A549 (cell line): ENCODE data around the gene RAPGEF5. TPM values are rescaled to one million over a fixed set of nuclear protein-coding genes. Genes with fewer than 3 reads are reported as not detected.

Source experiments
- ATAC-seq, 2 experiments: fragments of 200-7000 bp in 1 of 2; fragments of >200 bp in 1 of 2; cut with Nextera tagmentation in 1 of 2; cut with Tn5 transposase in 1 of 2; 3 replicates each; pipeline versions ENCODE4 v1.8.0 to v1.9.1; 2018 to 2020; ENCODE audit warnings: mild to moderate bottlenecking in 1 of 2, moderate library complexity in 1 of 2
- CTCF ChIA-PET: fragments of 300-600 bp; sonication (Branson Sonifier 250); formaldehyde crosslinking; extraction: SDS; loops from one replicate; lab custom pipeline; 2021; ENCODE audit warnings: antibody characterized with exemption, inconsistent platforms; lab: Yijun Ruan, JAX
- POLR2A ChIA-PET: fragments of 350-600 bp; formaldehyde crosslinking; extraction: SDS; loops from one replicate; lab custom pipeline; 2021; ENCODE audit warnings: antibody characterized with exemption, inconsistent platforms; lab: Yijun Ruan, JAX
- DNase-seq, 2 experiments: peaks; one replicate each; pipeline versions ENCODE4 v3.0.0 to v3.0.0-alpha.2; 2011 to 2016; ENCODE audit warnings: low read depth in 1 of 2, low spot score in 1 of 2
- FAIRE-seq: peaks from 2 replicates; lab custom pipeline; 2011; peaks lifted over from hg19 to GRCh38; lab: Jason Lieb, UNC
- H3K27ac ChIP-seq, 2 experiments: fragments of >200 bp; sonication (Bioruptor Twin); formaldehyde crosslinking; 3 replicates each; pipeline ENCODE4 v1.5.1; 2016 to 2017
- H3K4me1 ChIP-seq: fragments of >200 bp; sonication (Bioruptor Twin); formaldehyde crosslinking; 3 replicates; pipeline ENCODE4 v1.6.1; 2016
- H3K4me2 ChIP-seq: fragments of >200 bp; sonication (Bioruptor Twin); formaldehyde crosslinking; 3 replicates; pipeline ENCODE4 v1.6.1; 2016
- H3K4me3 ChIP-seq: fragments of >200 bp; sonication (Bioruptor Twin); formaldehyde crosslinking; 3 replicates; pipeline ENCODE4 v1.5.1; 2016
- H3K9me3 ChIP-seq: fragments of >200 bp; sonication (Bioruptor Twin); formaldehyde crosslinking; 3 replicates; pipeline ENCODE4 v1.6.1; 2016
- CEBPB ChIP-seq, 2 experiments: fragments of >200 bp in 1 of 2; sonication (Bioruptor Twin) in 1 of 2; formaldehyde crosslinking in 1 of 2; IDR thresholded peaks; 2 replicates each; pipeline ENCODE4 v1.6.1; 2012 to 2016
- EHMT2 ChIP-seq: fragments of 200-600 bp; sonication (generic); IDR thresholded peaks from 2 replicates; pipeline ENCODE4 v1.6.1; 2016; ENCODE audit warnings: antibody characterized with exemption, low read depth, mild to moderate bottlenecking, moderate library complexity
- ESRRA ChIP-seq: fragments of 150-350 bp; IDR thresholded peaks from 2 replicates; pipeline ENCODE4 v1.6.1; 2014; ENCODE audit warnings: mild to moderate bottlenecking, low read length, borderline replicate concordance
- FOSL2 ChIP-seq, 2 experiments: fragments of 450-650 bp in 1 of 2; fragments of >200 bp in 1 of 2; sonication (Bioruptor Twin) in 1 of 2; formaldehyde crosslinking; IDR thresholded peaks; 2 replicates each; pipeline versions ENCODE4 v1.5.0 to v1.6.1; 2016 to 2020; ENCODE audit warnings: mild to moderate bottlenecking in 1 of 2, moderate library complexity in 1 of 2
- FOXS1 ChIP-seq: fragments of 250-450 bp; sonication (Bioruptor Pico); IDR thresholded peaks from 2 replicates; pipeline ENCODE4 v1.5.0; 2020; ENCODE audit warnings: mild to moderate bottlenecking, moderate library complexity
- GATA3 ChIP-seq: IDR thresholded peaks from 2 replicates; pipeline ENCODE4 v1.6.1; 2012; ENCODE audit warnings: borderline replicate concordance
- HDAC2 ChIP-seq: fragments of 200-600 bp; sonication (generic); IDR thresholded peaks from 2 replicates; pipeline ENCODE4 v1.6.1; 2016
- HEYL ChIP-seq: fragments of 250-450 bp; sonication (Bioruptor Pico); IDR thresholded peaks from 2 replicates; pipeline ENCODE4 v1.8.0; 2021; ENCODE audit warnings: mild to moderate bottlenecking, moderate library complexity
- JUN ChIP-seq, 2 experiments: fragments of >200 bp; sonication (Bioruptor Twin); formaldehyde crosslinking; IDR thresholded peaks; 2 replicates in 1 of 2; 3 replicates in 1 of 2; pipeline ENCODE4 v1.6.1; 2016 to 2017
- KDM1A ChIP-seq: fragments of 200-600 bp; sonication (generic); IDR thresholded peaks from 2 replicates; pipeline ENCODE4 v1.6.1; 2016; ENCODE audit warnings: low read depth, mild to moderate bottlenecking
- KDM5A ChIP-seq: fragments of 200-600 bp; sonication (generic); IDR thresholded peaks from 2 replicates; pipeline ENCODE4 v1.6.1; 2016; ENCODE audit warnings: antibody characterized with exemption, mild to moderate bottlenecking
- NFE2L2 ChIP-seq: fragments of 150-350 bp; conservative IDR thresholded peaks from 2 replicates; pipeline ENCODE4 v1.6.1; 2014; ENCODE audit warnings: low read length
- NPAS2 ChIP-seq: fragments of 250-450 bp; sonication (Bioruptor Pico); IDR thresholded peaks from 2 replicates; pipeline ENCODE4 v1.8.0; 2022; ENCODE audit warnings: mild to moderate bottlenecking, moderate library complexity, borderline replicate concordance
- PHF8 ChIP-seq: fragments of 200-600 bp; sonication (generic); IDR thresholded peaks from 2 replicates; pipeline ENCODE4 v1.6.1; 2016; ENCODE audit warnings: low read depth, mild to moderate bottlenecking, antibody characterized with exemption, moderate library complexity, borderline replicate concordance
- POLR2AphosphoS2 ChIP-seq: conservative IDR thresholded peaks from 2 replicates; pipeline ENCODE4 v1.6.1; 2012; ENCODE audit warnings: low read length, improper control_type of control experiment, inconsistent platforms
- RARB ChIP-seq: fragments of 250-450 bp; sonication (Bioruptor Pico); IDR thresholded peaks from 2 replicates; pipeline ENCODE4 v1.8.0; 2021; ENCODE audit warnings: mild to moderate bottlenecking, moderate library complexity
- RNF2 ChIP-seq: fragments of 200-600 bp; sonication (generic); IDR thresholded peaks from 2 replicates; pipeline ENCODE4 v1.6.1; 2016; ENCODE audit warnings: low read depth, mild to moderate bottlenecking, antibody characterized with exemption, moderate library complexity, borderline replicate concordance
- TFCP2L1 ChIP-seq: fragments of 250-450 bp; sonication (Bioruptor Pico); IDR thresholded peaks from 2 replicates; pipeline ENCODE4 v1.5.0; 2021; ENCODE audit warnings: mild to moderate bottlenecking
- TP53 ChIP-seq: fragments of 250-450 bp; sonication (Bioruptor Pico); IDR thresholded peaks from 2 replicates; pipeline ENCODE4 v1.5.0; 2021; ENCODE audit warnings: mild to moderate bottlenecking, moderate library complexity
- ZFP36 ChIP-seq: fragments of 450-650 bp; IDR thresholded peaks from 2 replicates; pipeline ENCODE4 v1.6.1; 2014; ENCODE audit warnings: borderline replicate concordance; ENCODE audit not compliant: partially characterized antibody
- ZNF302 ChIP-seq: fragments of 250-450 bp; sonication (Bioruptor Pico); IDR thresholded peaks from 2 replicates; pipeline ENCODE4 v1.9.0; 2021; ENCODE audit warnings: inconsistent platforms, mild to moderate bottlenecking, moderate library complexity
- WGBS: methylation state at CpG from one replicate; pipeline ENCODE4 v1.1.6; 2017; ENCODE audit errors: missing lambda C conversion rate; 5-methylcytosine and 5-hydroxymethylcytosine counted together
- polyA plus RNA-seq, 4 experiments: library from polyadenylated mRNA; depleted of rRNA in 3 of 4; stranded (reverse); fragments of >200 nt; fragmentation: RNase III in 1 of 4; extraction: RNeasy Plus Mini Kit Qiagen cat#74134 plus additional on column Dnase treatment in 1 of 4; gene quantifications; 2 replicates in 3 of 4; 3 replicates in 1 of 4; pipeline ENCODE4 v1.2.3, GENCODE V29; 2011 to 2017
- TF ChIP-seq, protein P1 (sequence below): fragments of >200 bp; sonication (Bioruptor Twin); formaldehyde crosslinking; IDR thresholded peaks from 3 replicates; pipeline ENCODE4 v1.5.1; 2016
- TF ChIP-seq, protein P2 (sequence below): fragments of 250-450 bp; sonication (Bioruptor Pico); IDR thresholded peaks from 2 replicates; pipeline ENCODE4 v1.5.0; 2021; ENCODE audit warnings: mild to moderate bottlenecking, moderate library complexity, borderline replicate concordance
- TF ChIP-seq, protein P3 (sequence below): fragments of 450-650 bp; IDR thresholded peaks from 2 replicates; pipeline ENCODE4 v1.6.1; 2014; ENCODE audit warnings: antibody characterized with exemption
- TF ChIP-seq, protein P4 (sequence below): fragments of >200 bp; sonication (Bioruptor Twin); formaldehyde crosslinking; IDR thresholded peaks from 3 replicates; pipeline ENCODE4 v1.6.1; 2016
- TF ChIP-seq, protein P5 (sequence below): fragments of 200-600 bp; sonication (generic); IDR thresholded peaks from 2 replicates; pipeline ENCODE4 v1.6.1; 2016; ENCODE audit warnings: antibody characterized with exemption, mild to moderate bottlenecking, moderate library complexity

RAPGEF5 gene
- polyA plus RNA-seq, 2 of the 4 experiments (the other 2 are of a cell fraction), result 0.03 to 0.14 TPM

DNA sequence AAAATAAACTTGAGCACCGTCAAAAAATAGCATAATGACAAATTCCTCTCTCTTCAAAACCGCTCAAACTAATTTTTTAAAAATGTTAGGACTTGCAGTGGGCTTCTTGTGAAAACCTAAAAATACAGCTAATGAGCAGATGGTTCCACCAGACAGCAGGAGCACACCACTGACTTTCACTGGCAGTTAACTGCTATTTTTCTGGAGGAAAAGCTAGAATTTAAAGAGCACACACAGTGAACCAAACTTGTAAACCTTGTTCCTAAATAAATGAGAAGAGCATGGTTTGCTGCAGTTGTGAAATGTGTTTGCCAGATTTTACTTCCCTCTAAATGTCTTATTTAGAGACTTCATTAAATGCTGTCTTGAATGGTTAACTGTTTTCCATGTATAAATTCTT is 143.9 kb downstream of the RAPGEF5 start:
- Histone ChIP-seq H3K27ac (no peak overlapping the region), H3K4me3 (no peak overlapping the region), H3K4me1 (no peaks in the 10 kb centered on the region), H3K9me3 (no peaks in the 10 kb centered on the region), H3K4me2 (no peak overlapping the region)
- FAIRE-seq (no peak), ATAC-seq (no peak), DNase-seq (no peak)
- 4% methylated on average over 2 of the region's 2 CpGs for WGBS
- ChIA-PET POLR2A (no interaction called here), CTCF (interaction anchor here (1.4 kb wide), 1 partner anchor 11 kb away, joined by 3 read pairs; no protein-coding TSS in a partner anchor)
- TF ChIP-seq GATA3, result no peak
- TF ChIP-seq, protein P1, sequence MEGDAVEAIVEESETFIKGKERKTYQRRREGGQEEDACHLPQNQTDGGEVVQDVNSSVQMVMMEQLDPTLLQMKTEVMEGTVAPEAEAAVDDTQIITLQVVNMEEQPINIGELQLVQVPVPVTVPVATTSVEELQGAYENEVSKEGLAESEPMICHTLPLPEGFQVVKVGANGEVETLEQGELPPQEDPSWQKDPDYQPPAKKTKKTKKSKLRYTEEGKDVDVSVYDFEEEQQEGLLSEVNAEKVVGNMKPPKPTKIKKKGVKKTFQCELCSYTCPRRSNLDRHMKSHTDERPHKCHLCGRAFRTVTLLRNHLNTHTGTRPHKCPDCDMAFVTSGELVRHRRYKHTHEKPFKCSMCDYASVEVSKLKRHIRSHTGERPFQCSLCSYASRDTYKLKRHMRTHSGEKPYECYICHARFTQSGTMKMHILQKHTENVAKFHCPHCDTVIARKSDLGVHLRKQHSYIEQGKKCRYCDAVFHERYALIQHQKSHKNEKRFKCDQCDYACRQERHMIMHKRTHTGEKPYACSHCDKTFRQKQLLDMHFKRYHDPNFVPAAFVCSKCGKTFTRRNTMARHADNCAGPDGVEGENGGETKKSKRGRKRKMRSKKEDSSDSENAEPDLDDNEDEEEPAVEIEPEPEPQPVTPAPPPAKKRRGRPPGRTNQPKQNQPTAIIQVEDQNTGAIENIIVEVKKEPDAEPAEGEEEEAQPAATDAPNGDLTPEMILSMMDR, result no peak
- TF ChIP-seq ZFP36, result no peak
- no peak for TF ChIP-seq NFE2L2
- TF ChIP-seq PHF8, result no peak
- no peak for TF ChIP-seq NPAS2
- TF ChIP-seq TP53 (CRISPR knock-in tag), result no peak
- TF ChIP-seq, protein P2, sequence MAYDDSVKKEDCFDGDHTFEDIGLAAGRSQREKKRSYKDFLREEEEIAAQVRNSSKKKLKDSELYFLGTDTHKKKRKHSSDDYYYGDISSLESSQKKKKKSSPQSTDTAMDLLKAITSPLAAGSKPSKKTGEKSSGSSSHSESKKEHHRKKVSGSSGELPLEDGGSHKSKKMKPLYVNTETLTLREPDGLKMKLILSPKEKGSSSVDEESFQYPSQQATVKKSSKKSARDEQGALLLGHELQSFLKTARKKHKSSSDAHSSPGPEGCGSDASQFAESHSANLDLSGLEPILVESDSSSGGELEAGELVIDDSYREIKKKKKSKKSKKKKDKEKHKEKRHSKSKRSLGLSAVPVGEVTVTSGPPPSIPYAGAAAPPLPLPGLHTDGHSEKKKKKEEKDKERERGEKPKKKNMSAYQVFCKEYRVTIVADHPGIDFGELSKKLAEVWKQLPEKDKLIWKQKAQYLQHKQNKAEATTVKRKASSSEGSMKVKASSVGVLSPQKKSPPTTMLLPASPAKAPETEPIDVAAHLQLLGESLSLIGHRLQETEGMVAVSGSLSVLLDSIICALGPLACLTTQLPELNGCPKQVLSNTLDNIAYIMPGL (CRISPR knock-in tag), result no peak
- no peak for TF ChIP-seq EHMT2
- no peak for TF ChIP-seq RNF2
- TF ChIP-seq CEBPB (IDR thresholded peaks at IDR 0.05), result no peak
- no peak for TF ChIP-seq ZNF302 (CRISPR knock-in tag)
- no peak for TF ChIP-seq RARB (CRISPR knock-in tag)
- TF ChIP-seq JUN (IDR thresholded peaks at IDR 0.05), result no peak
- no peak for TF ChIP-seq FOXS1 (CRISPR knock-in tag)
- TF ChIP-seq, protein P3, sequence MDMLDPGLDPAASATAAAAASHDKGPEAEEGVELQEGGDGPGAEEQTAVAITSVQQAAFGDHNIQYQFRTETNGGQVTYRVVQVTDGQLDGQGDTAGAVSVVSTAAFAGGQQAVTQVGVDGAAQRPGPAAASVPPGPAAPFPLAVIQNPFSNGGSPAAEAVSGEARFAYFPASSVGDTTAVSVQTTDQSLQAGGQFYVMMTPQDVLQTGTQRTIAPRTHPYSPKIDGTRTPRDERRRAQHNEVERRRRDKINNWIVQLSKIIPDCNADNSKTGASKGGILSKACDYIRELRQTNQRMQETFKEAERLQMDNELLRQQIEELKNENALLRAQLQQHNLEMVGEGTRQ, result no peak
- TF ChIP-seq, protein P4, sequence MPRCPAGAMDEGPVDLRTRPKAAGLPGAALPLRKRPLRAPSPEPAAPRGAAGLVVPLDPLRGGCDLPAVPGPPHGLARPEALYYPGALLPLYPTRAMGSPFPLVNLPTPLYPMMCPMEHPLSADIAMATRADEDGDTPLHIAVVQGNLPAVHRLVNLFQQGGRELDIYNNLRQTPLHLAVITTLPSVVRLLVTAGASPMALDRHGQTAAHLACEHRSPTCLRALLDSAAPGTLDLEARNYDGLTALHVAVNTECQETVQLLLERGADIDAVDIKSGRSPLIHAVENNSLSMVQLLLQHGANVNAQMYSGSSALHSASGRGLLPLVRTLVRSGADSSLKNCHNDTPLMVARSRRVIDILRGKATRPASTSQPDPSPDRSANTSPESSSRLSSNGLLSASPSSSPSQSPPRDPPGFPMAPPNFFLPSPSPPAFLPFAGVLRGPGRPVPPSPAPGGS, result no peak
- TF ChIP-seq KDM5A, result no peak
- TF ChIP-seq TFCP2L1, result no peak
- no peak for TF ChIP-seq FOSL2 (IDR thresholded peaks at IDR 0.05)
- no peak for TF ChIP-seq FOSL2 (CRISPR knock-in tag; IDR thresholded peaks at IDR 0.05)

DNA sequence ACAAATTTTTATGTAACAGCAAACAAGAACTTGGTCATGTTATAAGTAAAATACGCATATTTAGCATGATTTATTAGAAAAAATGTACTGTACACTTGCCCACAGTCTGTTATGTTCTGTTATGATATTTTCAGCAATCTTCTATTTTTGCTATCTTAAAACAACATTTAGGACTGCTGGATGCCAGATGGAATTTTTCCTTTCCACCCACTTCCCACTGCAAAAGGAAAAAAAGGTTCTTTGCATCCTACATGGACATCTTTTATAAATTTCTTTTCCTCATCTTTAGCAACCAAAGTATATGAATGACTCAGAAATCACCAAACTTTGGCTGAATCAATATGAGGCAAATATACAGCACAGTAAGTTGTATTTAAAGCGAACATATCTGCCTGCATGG is 146.0 kb downstream of the RAPGEF5 start:
- WGBS, result 6% methylated on average over 2 of the region's 2 CpGs
- no peaks in the 10 kb centered on the region for H3K4me1 ChIP-seq
- TF ChIP-seq CEBPB (IDR thresholded peaks at IDR 0.05) (no peak), ESRRA (no peak), KDM5A (no peak), HDAC2 (no peak), TFCP2L1 (no peak), KDM1A (no peak), POLR2AphosphoS2 (no peak), TP53 (CRISPR knock-in tag) (no peak), RNF2 (no peak), NFE2L2 (no peak), HEYL (no peak)
- TF ChIP-seq, protein P2 (CRISPR knock-in tag), result no peak
- TF ChIP-seq, protein P5, sequence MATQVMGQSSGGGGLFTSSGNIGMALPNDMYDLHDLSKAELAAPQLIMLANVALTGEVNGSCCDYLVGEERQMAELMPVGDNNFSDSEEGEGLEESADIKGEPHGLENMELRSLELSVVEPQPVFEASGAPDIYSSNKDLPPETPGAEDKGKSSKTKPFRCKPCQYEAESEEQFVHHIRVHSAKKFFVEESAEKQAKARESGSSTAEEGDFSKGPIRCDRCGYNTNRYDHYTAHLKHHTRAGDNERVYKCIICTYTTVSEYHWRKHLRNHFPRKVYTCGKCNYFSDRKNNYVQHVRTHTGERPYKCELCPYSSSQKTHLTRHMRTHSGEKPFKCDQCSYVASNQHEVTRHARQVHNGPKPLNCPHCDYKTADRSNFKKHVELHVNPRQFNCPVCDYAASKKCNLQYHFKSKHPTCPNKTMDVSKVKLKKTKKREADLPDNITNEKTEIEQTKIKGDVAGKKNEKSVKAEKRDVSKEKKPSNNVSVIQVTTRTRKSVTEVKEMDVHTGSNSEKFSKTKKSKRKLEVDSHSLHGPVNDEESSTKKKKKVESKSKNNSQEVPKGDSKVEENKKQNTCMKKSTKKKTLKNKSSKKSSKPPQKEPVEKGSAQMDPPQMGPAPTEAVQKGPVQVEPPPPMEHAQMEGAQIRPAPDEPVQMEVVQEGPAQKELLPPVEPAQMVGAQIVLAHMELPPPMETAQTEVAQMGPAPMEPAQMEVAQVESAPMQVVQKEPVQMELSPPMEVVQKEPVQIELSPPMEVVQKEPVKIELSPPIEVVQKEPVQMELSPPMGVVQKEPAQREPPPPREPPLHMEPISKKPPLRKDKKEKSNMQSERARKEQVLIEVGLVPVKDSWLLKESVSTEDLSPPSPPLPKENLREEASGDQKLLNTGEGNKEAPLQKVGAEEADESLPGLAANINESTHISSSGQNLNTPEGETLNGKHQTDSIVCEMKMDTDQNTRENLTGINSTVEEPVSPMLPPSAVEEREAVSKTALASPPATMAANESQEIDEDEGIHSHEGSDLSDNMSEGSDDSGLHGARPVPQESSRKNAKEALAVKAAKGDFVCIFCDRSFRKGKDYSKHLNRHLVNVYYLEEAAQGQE, result no peak

More for the DNA sequence above, 146.0 kb downstream of the RAPGEF5 start:
- DNase-seq, result no peak
- no peak for FAIRE-seq
- no peak for ATAC-seq
- Histone ChIP-seq H3K4me2 (no peak overlapping the region), H3K9me3 (no peaks in the 10 kb centered on the region), H3K4me3 (no peak overlapping the region), H3K27ac (no peak overlapping the region)
- CTCF ChIA-PET, result no interaction called here
- POLR2A ChIA-PET, result no interaction called here
